ENCODE data around the gene SLC10A3. TPM values are rescaled to one million over a fixed set of nuclear protein-coding genes. Genes with fewer than 3 reads are reported as not detected.

SLC10A3 gene
- total and polyA plus RNA-seq, 2 experiments from 2014 or later, result 29.9 to 31.1 TPM

- Histone ChIP-seq H3K36me3 (no peaks in the 10 kb centered on the region), H3K4me1 (ENCODE audit: low read depth) (no peaks in the 10 kb centered on the region), H3K9me3 (ENCODE audit: low read depth) (no peaks in the 10 kb centered on the region), H3K27me3 (no peaks in the 10 kb centered on the region), H3K4me3 (no peak overlapping the region), H3K27ac (no peak overlapping the region)
- TF ChIP-seq CTCF (IDR thresholded peaks at IDR 0.05; ENCODE audit: low read depth, low read length), result no peak
- DNase-seq (ENCODE audit: low read depth in 1 of 2, low spot score in 1 of 2), result no peak
Measured at GRCh38 chrX:154463611-154464220, 26.7 kb downstream of the SLC10A3 start.

GRCh38 chrX:154462396-154462795, 28.0 kb downstream of the SLC10A3 start:
- H3K4me1 ChIP-seq (ENCODE audit: low read depth), result no peaks in the 10 kb centered on the region
- no peak overlapping the region for H3K27ac ChIP-seq
- H3K4me3 ChIP-seq, result no peak overlapping the region
- TF ChIP-seq CTCF (IDR thresholded peaks at IDR 0.05; ENCODE audit: low read depth, low read length), result no peak
- H3K36me3 ChIP-seq, result no peaks in the 10 kb centered on the region
- no peaks in the 10 kb centered on the region for H3K27me3 ChIP-seq
- DNase-seq (ENCODE audit: low read depth in 1 of 2, low spot score in 1 of 2), result no peak
- no peaks in the 10 kb centered on the region for H3K9me3 ChIP-seq (ENCODE audit: low read depth)

GRCh38 chrX:154460326-154460725, 30.1 kb downstream of the SLC10A3 start:
- H3K9me3 ChIP-seq (ENCODE audit: low read depth), result no peaks in the 10 kb centered on the region
- DNase-seq (ENCODE audit: low read depth in 1 of 2, low spot score in 1 of 2), result no peak
- no peak overlapping the region for H3K4me3 ChIP-seq
- no peaks in the 10 kb centered on the region for H3K36me3 ChIP-seq
- H3K4me1 ChIP-seq (ENCODE audit: low read depth), result no peaks in the 10 kb centered on the region
- TF ChIP-seq CTCF (IDR thresholded peaks at IDR 0.05; ENCODE audit: low read depth, low read length), result no peak
- no peak overlapping the region for H3K27ac ChIP-seq
- H3K27me3 ChIP-seq, result no peaks in the 10 kb centered on the region

GRCh38 chrX:154459832-154460231, 30.6 kb downstream of the SLC10A3 start:
- DNase-seq (ENCODE audit: low read depth in 1 of 2, low spot score in 1 of 2), result no peak
- Histone ChIP-seq H3K27ac (no peak overlapping the region), H3K4me3 (no peak overlapping the region), H3K27me3 (no peaks in the 10 kb centered on the region), H3K9me3 (ENCODE audit: low read depth) (no peaks in the 10 kb centered on the region), H3K4me1 (ENCODE audit: low read depth) (no peaks in the 10 kb centered on the region), H3K36me3 (no peaks in the 10 kb centered on the region)
- TF ChIP-seq CTCF (IDR thresholded peaks at IDR 0.05; ENCODE audit: low read depth, low read length), result no peak

- Histone ChIP-seq H3K9me3 (ENCODE audit: low read depth) (no peaks in the 10 kb centered on the region), H3K4me1 (ENCODE audit: low read depth) (no peaks in the 10 kb centered on the region), H3K27ac (no peak overlapping the region), H3K36me3 (no peaks in the 10 kb centered on the region), H3K4me3 (peak overlapping the region; percentile 84), H3K27me3 (no peaks in the 10 kb centered on the region)
- TF ChIP-seq CTCF (IDR thresholded peaks at IDR 0.05; ENCODE audit: low read depth, low read length), result no peak
- peak in 1 of 2 donors; percentile 9 for DNase-seq (ENCODE audit: low read depth in 1 of 2, low spot score in 1 of 2)
Measured at GRCh38 chrX:154458954-154459778, 31.3 kb downstream of the SLC10A3 start.

Measured in cardiac muscle cell (in vitro differentiated cells and primary cell).